SK-N-SH (cell line): ENCODE results near the gene ORC5. TPM values are rescaled to one million over a fixed set of nuclear protein-coding genes. Genes with fewer than 3 reads are reported as not detected.

ENCODE experiments used
- CTCF ChIA-PET: fragments of 300-600, 350-600 bp; formaldehyde crosslinking; extraction: SDS; loops from one replicate; lab custom pipeline; 2021; lab: Yijun Ruan, JAX
- POLR2A ChIA-PET: fragments of 350-600 bp; sonication (Branson Sonifier 250); formaldehyde crosslinking; extraction: SDS; loops from one replicate; lab custom pipeline; 2020; ENCODE audit warnings: antibody characterized with exemption, inconsistent platforms; lab: Yijun Ruan, JAX
- DNase-seq: peaks from one replicate; pipeline ENCODE4 v3.0.0; 2012
- H2AFZ ChIP-seq: fragments of 200-600 bp; sonication (generic); 2 replicates; pipeline ENCODE4 v1.8.1; 2016; ENCODE audit warnings: antibody characterized with exemption, mild to moderate bottlenecking, low read depth
- H3F3A ChIP-seq: fragments of 200-600 bp; sonication (generic); replicated peaks from 2 replicates; pipeline ENCODE3; 2016; ENCODE audit warnings: antibody characterized with exemption, mild to moderate bottlenecking; ENCODE audit not compliant: insufficient read depth
- H3K27ac ChIP-seq, 2 experiments: fragments of 200-500 bp in 1 of 2; fragments of 200-600 bp in 1 of 2; sonication (Bioruptor generic) in 1 of 2; sonication (generic), shearing (Covaris generic) in 1 of 2; 2 replicates each; pipeline versions ENCODE4 v1.5.1 to v1.6.1; 2014 to 2016; ENCODE audit warnings: low read depth in 2 of 2, inconsistent platforms in 1 of 2, low read length in 1 of 2, mild to moderate bottlenecking in 1 of 2, mixed read lengths in 1 of 2
- H3K27me3 ChIP-seq: fragments of 200-600 bp; sonication (generic), shearing (Covaris generic); 2 replicates; pipeline ENCODE4 v1.6.1; 2016; ENCODE audit warnings: mixed run types; ENCODE audit not compliant: insufficient read depth
- H3K36me3 ChIP-seq, 2 experiments: fragments of 200-500 bp in 1 of 2; fragments of 200-600 bp in 1 of 2; sonication (Bioruptor generic) in 1 of 2; sonication (generic) in 1 of 2; replicated peaks in 1 of 2; 2 replicates each; pipeline versions ENCODE3 to v1.5.1; 2014 to 2016; ENCODE audit warnings: low read length in 1 of 2, mild to moderate bottlenecking in 1 of 2; ENCODE audit not compliant: insufficient read depth in 2 of 2, control insufficient read depth in 1 of 2
- H3K4me1 ChIP-seq, 2 experiments: fragments of 200-500 bp in 1 of 2; fragments of 200-600 bp in 1 of 2; sonication (Bioruptor generic) in 1 of 2; sonication (generic), shearing (Covaris generic) in 1 of 2; 2 replicates each; pipeline versions ENCODE4 v1.5.1 to v1.6.1; 2014 to 2016; ENCODE audit warnings: low read depth in 1 of 2, low read length in 1 of 2, mixed run types in 1 of 2; ENCODE audit not compliant: insufficient read depth in 2 of 2, control insufficient read depth in 1 of 2
- H3K4me2 ChIP-seq: fragments of 200-600 bp; sonication (generic), shearing (Covaris generic); 2 replicates; pipeline ENCODE4 v1.6.1; 2017; ENCODE audit warnings: mixed run types
- H3K4me3 ChIP-seq, 2 experiments: fragments of 200-500 bp in 1 of 2; fragments of 200-600 bp in 1 of 2; sonication (Bioruptor generic) in 1 of 2; sonication (generic), shearing (Covaris generic) in 1 of 2; 2 replicates each; pipeline versions ENCODE4 v1.5.1 to v1.8.1; 2014 to 2016; ENCODE audit warnings: low read depth in 2 of 2, inconsistent platforms in 1 of 2, low read length in 1 of 2, mild to moderate bottlenecking in 1 of 2, mixed read lengths in 1 of 2, moderate library complexity in 1 of 2
- H3K79me2 ChIP-seq: fragments of 200-600 bp; sonication (generic); 2 replicates; pipeline ENCODE4 v1.8.1; 2017; ENCODE audit warnings: mild to moderate bottlenecking; ENCODE audit not compliant: insufficient read depth
- H3K9ac ChIP-seq: fragments of 200-600 bp; sonication (generic); 2 replicates; pipeline ENCODE4 v1.6.1; 2017; ENCODE audit warnings: mixed run types
- H3K9me2 ChIP-seq: fragments of 200-600 bp; sonication (generic); 2 replicates; pipeline ENCODE4 v1.6.1; 2017; ENCODE audit warnings: mixed run types
- H3K9me3 ChIP-seq: fragments of 200-600 bp; sonication (generic); 2 replicates; pipeline ENCODE4 v1.6.1; 2017; ENCODE audit warnings: mixed run types, mild to moderate bottlenecking, moderate library complexity
- H4K20me1 ChIP-seq: fragments of 200-600 bp; sonication (generic); 2 replicates; pipeline ENCODE4 v1.6.1; 2017; ENCODE audit warnings: mild to moderate bottlenecking, mixed run types; ENCODE audit not compliant: insufficient read depth
- CHD2 ChIP-seq: fragments of 150-350 bp; IDR thresholded peaks from 2 replicates; pipeline ENCODE4 v1.6.1; 2018; ENCODE audit warnings: low read length; ENCODE audit not compliant: partially characterized antibody
- FOSL2 ChIP-seq: IDR thresholded peaks from 2 replicates; pipeline ENCODE4 v1.4.0; 2012; ENCODE audit warnings: low read depth, mild to moderate bottlenecking, moderate library complexity, borderline replicate concordance
- FOXJ3 ChIP-seq: sonication (generic); formaldehyde crosslinking; IDR thresholded peaks from 2 replicates; pipeline ENCODE4 v1.5.1; 2020; ENCODE audit warnings: mild to moderate bottlenecking, missing genetic modification reagents
- GABPA ChIP-seq: IDR thresholded peaks from 2 replicates; pipeline ENCODE4 v1.4.0; 2012; ENCODE audit warnings: low read depth, mild to moderate bottlenecking
- GATA2 ChIP-seq: sonication (generic); formaldehyde crosslinking; IDR thresholded peaks from 2 replicates; pipeline ENCODE4 v1.5.0; 2020; ENCODE audit warnings: mild to moderate bottlenecking, missing genetic modification reagents
- JUND ChIP-seq: IDR thresholded peaks from 2 replicates; pipeline ENCODE4 v1.4.0; 2012
- MEF2A ChIP-seq: IDR thresholded peaks from 2 replicates; pipeline ENCODE4 v1.4.0; 2012; ENCODE audit warnings: low read depth, borderline replicate concordance
- MXI1 ChIP-seq: IDR thresholded peaks from 2 replicates; pipeline ENCODE4 v1.6.1; 2012; ENCODE audit warnings: mild to moderate bottlenecking, low read depth, low read length, improper control_type of control experiment
- NFIC ChIP-seq: IDR thresholded peaks from 2 replicates; pipeline ENCODE4 v1.4.0; 2012; ENCODE audit warnings: borderline replicate concordance
- RAD21 ChIP-seq: IDR thresholded peaks from 2 replicates; pipeline ENCODE4 v1.6.1; 2012; ENCODE audit warnings: mild to moderate bottlenecking, low read length
- SIN3A ChIP-seq: IDR thresholded peaks from 2 replicates; pipeline ENCODE4 v1.6.1; 2012; ENCODE audit warnings: low read depth, mild to moderate bottlenecking, low read length, moderate library complexity, borderline replicate concordance
- TAF1 ChIP-seq: IDR thresholded peaks from 2 replicates; pipeline ENCODE4 v1.6.1; 2012; ENCODE audit warnings: low read depth, mild to moderate bottlenecking, low read length, moderate library complexity, borderline replicate concordance
- TCF12 ChIP-seq: IDR thresholded peaks from 2 replicates; pipeline ENCODE4 v1.4.0; 2012
- TEAD4 ChIP-seq: IDR thresholded peaks from 2 replicates; pipeline ENCODE4 v1.4.0; 2012; ENCODE audit warnings: mild to moderate bottlenecking, borderline replicate concordance; ENCODE audit not compliant: insufficient read depth
- WGBS: methylation state at CpG from one replicate; pipeline ENCODE4 v1.1.6; 2017; ENCODE audit warnings: low lambda C conversion rate; 5-methylcytosine and 5-hydroxymethylcytosine counted together
- polyA plus RNA-seq, 3 experiments: library from polyadenylated mRNA; depleted of rRNA; stranded (reverse); fragments of >200 nt; gene quantifications; 2 replicates each; pipeline ENCODE4 v1.2.3, GENCODE V29; 2012
- TF ChIP-seq, protein P1 (sequence below): IDR thresholded peaks from 2 replicates; pipeline ENCODE4 v1.4.0; 2012; ENCODE audit warnings: low read depth, borderline replicate concordance
- TF ChIP-seq, protein P2 (sequence below): fragments of 200-600 bp; sonication (generic); IDR thresholded peaks from 2 replicates; pipeline ENCODE4 v1.6.1; 2017; ENCODE audit warnings: antibody characterized with exemption, mild to moderate bottlenecking, moderate library complexity
- TF ChIP-seq, protein P3 (sequence below): IDR thresholded peaks from 2 replicates; pipeline ENCODE4 v1.4.0; 2012; ENCODE audit warnings: low read depth
- TF ChIP-seq, protein P4 (sequence below): IDR thresholded peaks from 2 replicates; pipeline ENCODE4; 2012
- TF ChIP-seq, protein P5 (sequence below): fragments of 150-350 bp; IDR thresholded peaks from 2 replicates; pipeline ENCODE4 v1.6.1; 2017; ENCODE audit warnings: antibody characterized with exemption, low read length, low read depth, borderline replicate concordance

Gene ORC5
- polyA plus RNA-seq, 1 of the 3 experiments (the other 2 are of a cell fraction), result 4.7 TPM

DNA sequence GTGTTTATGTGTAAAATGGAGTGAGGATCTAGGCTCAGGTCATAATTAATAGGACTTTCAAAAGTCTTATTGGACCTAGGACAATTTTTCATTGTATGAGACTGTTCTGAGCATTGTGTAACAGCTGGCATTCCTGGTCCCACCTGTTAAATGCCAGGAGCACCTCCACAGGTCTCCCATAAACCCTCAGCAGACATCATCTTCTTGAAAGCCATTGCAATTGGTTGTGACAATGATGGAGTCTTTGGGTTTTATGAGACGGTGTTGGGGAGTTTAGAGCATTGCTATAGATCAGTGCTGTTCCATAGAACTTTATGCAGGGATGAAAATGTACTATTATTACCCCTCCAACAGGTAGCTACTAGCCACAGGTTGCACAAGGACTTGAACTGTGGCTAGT, 108.9 kb downstream of the ORC5 start:
- H3K9me3 ChIP-seq, result no peaks in the 10 kb centered on the region
- H3K4me2 ChIP-seq, result no peak overlapping the region
- H3K36me3 ChIP-seq, result no peaks in the 10 kb centered on the region
- ChIA-PET POLR2A (no interaction called here), CTCF (interaction anchor here (1.2 to 1.5 kb wide), 2 partner anchors 61 to 525 kb away, joined by 3 to 4 read pairs; no protein-coding TSS in a partner anchor)
- H4K20me1 ChIP-seq, result no peaks in the 10 kb centered on the region
- no peaks in the 10 kb centered on the region for H3F3A ChIP-seq
- DNase-seq, result no peak
- H3K4me1 ChIP-seq, result no peaks in the 10 kb centered on the region
- no peaks in the 10 kb centered on the region for H3K9me2 ChIP-seq
- 25% methylated on average over 1 of the region's 1 CpG for WGBS
- H3K4me3 ChIP-seq, result no peak overlapping the region
- H2AFZ ChIP-seq, result no peak overlapping the region
- no peak overlapping the region for H3K9ac ChIP-seq
- no peaks in the 10 kb centered on the region; the same call in 1 of the 2 replicates for H3K27me3 ChIP-seq
- no peaks in the 10 kb centered on the region for H3K79me2 ChIP-seq
- no peak for TF ChIP-seq FOXJ3 (CRISPR knock-in tag)
- TF ChIP-seq, protein P1, sequence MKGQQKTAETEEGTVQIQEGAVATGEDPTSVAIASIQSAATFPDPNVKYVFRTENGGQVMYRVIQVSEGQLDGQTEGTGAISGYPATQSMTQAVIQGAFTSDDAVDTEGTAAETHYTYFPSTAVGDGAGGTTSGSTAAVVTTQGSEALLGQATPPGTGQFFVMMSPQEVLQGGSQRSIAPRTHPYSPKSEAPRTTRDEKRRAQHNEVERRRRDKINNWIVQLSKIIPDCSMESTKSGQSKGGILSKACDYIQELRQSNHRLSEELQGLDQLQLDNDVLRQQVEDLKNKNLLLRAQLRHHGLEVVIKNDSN, result no peak
- TF ChIP-seq GATA2 (CRISPR knock-in tag), result no peak
- TF ChIP-seq RAD21, result no peak
- TF ChIP-seq SIN3A, result no peak
- TF ChIP-seq MEF2A, result no peak
- TF ChIP-seq, protein P2, sequence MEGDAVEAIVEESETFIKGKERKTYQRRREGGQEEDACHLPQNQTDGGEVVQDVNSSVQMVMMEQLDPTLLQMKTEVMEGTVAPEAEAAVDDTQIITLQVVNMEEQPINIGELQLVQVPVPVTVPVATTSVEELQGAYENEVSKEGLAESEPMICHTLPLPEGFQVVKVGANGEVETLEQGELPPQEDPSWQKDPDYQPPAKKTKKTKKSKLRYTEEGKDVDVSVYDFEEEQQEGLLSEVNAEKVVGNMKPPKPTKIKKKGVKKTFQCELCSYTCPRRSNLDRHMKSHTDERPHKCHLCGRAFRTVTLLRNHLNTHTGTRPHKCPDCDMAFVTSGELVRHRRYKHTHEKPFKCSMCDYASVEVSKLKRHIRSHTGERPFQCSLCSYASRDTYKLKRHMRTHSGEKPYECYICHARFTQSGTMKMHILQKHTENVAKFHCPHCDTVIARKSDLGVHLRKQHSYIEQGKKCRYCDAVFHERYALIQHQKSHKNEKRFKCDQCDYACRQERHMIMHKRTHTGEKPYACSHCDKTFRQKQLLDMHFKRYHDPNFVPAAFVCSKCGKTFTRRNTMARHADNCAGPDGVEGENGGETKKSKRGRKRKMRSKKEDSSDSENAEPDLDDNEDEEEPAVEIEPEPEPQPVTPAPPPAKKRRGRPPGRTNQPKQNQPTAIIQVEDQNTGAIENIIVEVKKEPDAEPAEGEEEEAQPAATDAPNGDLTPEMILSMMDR, result no peak
- TF ChIP-seq JUND, result no peak
- TF ChIP-seq CHD2, result no peak
- no peak for TF ChIP-seq TEAD4
- no peak for TF ChIP-seq TCF12
- TF ChIP-seq, protein P3, sequence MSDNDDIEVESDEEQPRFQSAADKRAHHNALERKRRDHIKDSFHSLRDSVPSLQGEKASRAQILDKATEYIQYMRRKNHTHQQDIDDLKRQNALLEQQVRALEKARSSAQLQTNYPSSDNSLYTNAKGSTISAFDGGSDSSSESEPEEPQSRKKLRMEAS, result no peak
- no peak for TF ChIP-seq FOSL2
- no peak for TF ChIP-seq MXI1
- TF ChIP-seq TAF1, result no peak
- TF ChIP-seq NFIC, result no peak
- H3K27ac ChIP-seq, result no peak overlapping the region

DNA sequence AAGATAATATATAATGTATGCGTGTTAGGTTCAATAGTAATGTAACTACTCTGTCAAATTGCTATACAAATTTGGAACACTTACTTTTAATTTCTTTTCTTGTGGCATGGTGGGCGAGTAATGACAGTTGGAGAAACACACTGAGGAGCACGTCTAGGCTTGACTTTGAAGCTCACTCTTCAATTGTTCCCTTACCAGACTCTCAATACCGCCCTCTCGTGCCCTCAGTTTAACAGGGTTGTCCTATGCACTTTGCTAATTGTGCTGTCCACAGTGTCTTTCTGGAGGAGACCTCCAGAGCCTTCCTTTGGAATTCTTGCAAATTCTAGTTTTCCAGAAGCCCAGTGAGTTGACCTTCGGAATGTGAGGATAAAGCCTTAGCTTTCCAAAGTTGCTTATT, 111.1 kb downstream of the ORC5 start:
- Histone ChIP-seq H3K27ac (no peak overlapping the region), H3K79me2 (no peaks in the 10 kb centered on the region), H3K4me3 (no peak overlapping the region), H3K9ac (no peak overlapping the region), H3K4me1 (no peaks in the 10 kb centered on the region), H3F3A (no peaks in the 10 kb centered on the region), H4K20me1 (no peaks in the 10 kb centered on the region), H3K4me2 (no peak overlapping the region), H3K27me3 (0 out of 2 replicates have a peak, but pooled peaks cover 5% of the 10 kb centered on the region), H3K9me2 (no peaks in the 10 kb centered on the region), H3K9me3 (no peaks in the 10 kb centered on the region), H3K36me3 (no peaks in the 10 kb centered on the region), H2AFZ (no peak overlapping the region)
- ChIA-PET CTCF (interaction anchor here (1.2 to 2.0 kb wide), 2 partner anchors 9 to 105 kb away, joined by 3 to 8 read pairs; no protein-coding TSS in a partner anchor), POLR2A (no interaction called here)
- WGBS, result 54% methylated on average over 6 of the region's 6 CpGs
- DNase-seq, result no peak
- TF ChIP-seq, protein P1, result no peak
- TF ChIP-seq, protein P4, sequence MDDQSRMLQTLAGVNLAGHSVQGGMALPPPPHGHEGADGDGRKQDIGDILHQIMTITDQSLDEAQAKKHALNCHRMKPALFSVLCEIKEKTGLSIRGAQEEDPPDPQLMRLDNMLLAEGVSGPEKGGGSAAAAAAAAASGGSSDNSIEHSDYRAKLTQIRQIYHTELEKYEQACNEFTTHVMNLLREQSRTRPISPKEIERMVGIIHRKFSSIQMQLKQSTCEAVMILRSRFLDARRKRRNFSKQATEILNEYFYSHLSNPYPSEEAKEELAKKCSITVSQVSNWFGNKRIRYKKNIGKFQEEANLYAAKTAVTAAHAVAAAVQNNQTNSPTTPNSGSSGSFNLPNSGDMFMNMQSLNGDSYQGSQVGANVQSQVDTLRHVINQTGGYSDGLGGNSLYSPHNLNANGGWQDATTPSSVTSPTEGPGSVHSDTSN, result no peak
- no peak for TF ChIP-seq TEAD4
- no peak for TF ChIP-seq GABPA
- TF ChIP-seq, protein P5, sequence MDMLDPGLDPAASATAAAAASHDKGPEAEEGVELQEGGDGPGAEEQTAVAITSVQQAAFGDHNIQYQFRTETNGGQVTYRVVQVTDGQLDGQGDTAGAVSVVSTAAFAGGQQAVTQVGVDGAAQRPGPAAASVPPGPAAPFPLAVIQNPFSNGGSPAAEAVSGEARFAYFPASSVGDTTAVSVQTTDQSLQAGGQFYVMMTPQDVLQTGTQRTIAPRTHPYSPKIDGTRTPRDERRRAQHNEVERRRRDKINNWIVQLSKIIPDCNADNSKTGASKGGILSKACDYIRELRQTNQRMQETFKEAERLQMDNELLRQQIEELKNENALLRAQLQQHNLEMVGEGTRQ, result no peak
